Neuronal stem cell (in vitro differentiated cells): ENCODE measurements around the gene MRM2.

ENCODE experiments used
- DNase-seq: peaks from one replicate; pipeline ENCODE4 v3.0.0-alpha.2; 2013; ENCODE audit warnings: low spot score
- H2AFZ ChIP-seq: one replicate; pipeline ENCODE4 v1.6.1; 2013; ENCODE audit warnings: mild to moderate bottlenecking, low read length, inconsistent platforms
- H2AK5ac ChIP-seq: 2 replicates; pipeline ENCODE4 v1.6.1; 2013; ENCODE audit warnings: low read depth, mild to moderate bottlenecking, inconsistent platforms, low read length, moderate library complexity, mixed read lengths
- H2BK120ac ChIP-seq: 2 replicates; pipeline ENCODE4 v1.6.1; 2013; ENCODE audit warnings: low read depth, mild to moderate bottlenecking, inconsistent platforms, low read length, moderate library complexity, mixed read lengths
- H2BK12ac ChIP-seq: one replicate; pipeline ENCODE4 v1.6.1; 2013; ENCODE audit warnings: low read length, inconsistent platforms
- H2BK15ac ChIP-seq: 2 replicates; pipeline ENCODE4 v1.6.1; 2013; ENCODE audit warnings: mild to moderate bottlenecking, low read length, inconsistent platforms, mixed read lengths
- H2BK5ac ChIP-seq: one replicate; pipeline ENCODE4 v1.6.1; 2013; ENCODE audit warnings: inconsistent platforms, mild to moderate bottlenecking, low read length, moderate library complexity
- H3K14ac ChIP-seq: one replicate; pipeline ENCODE4 v1.6.1; 2013; ENCODE audit warnings: low read length, inconsistent platforms
- H3K18ac ChIP-seq: 2 replicates; pipeline ENCODE4 v1.6.1; 2013; ENCODE audit warnings: low read length, inconsistent platforms
- H3K23ac ChIP-seq: 2 replicates; pipeline ENCODE4 v1.6.1; 2013; ENCODE audit warnings: low read depth, mild to moderate bottlenecking, mixed read lengths, low read length, inconsistent platforms; ENCODE audit not compliant: poor library complexity
- H3K27ac ChIP-seq: replicated peaks from 3 replicates; pipeline ENCODE4 v1.5.1; 2013; ENCODE audit warnings: low read length, inconsistent platforms
- H3K27me3 ChIP-seq, 3 experiments: 2 replicates each; pipeline ENCODE4 v1.6.1; 2013; ENCODE audit warnings: low read length in 3 of 3, mild to moderate bottlenecking in 2 of 3, inconsistent platforms in 1 of 3, low read depth in 1 of 3, mixed read lengths in 1 of 3, moderate library complexity in 1 of 3; ENCODE audit not compliant: control insufficient read depth in 3 of 3, insufficient read depth in 3 of 3
- H3K36me3 ChIP-seq, 2 donors: replicated peaks in 1 of 2; 2 replicates each; pipeline ENCODE4 v1.6.1; 2013; ENCODE audit warnings: low read length in 2 of 2; ENCODE audit not compliant: control insufficient read depth in 2 of 2, insufficient read depth in 2 of 2
- H3K4ac ChIP-seq: 2 replicates; pipeline ENCODE4 v1.6.1; 2013; ENCODE audit warnings: inconsistent platforms, mild to moderate bottlenecking, low read length, moderate library complexity
- H3K4me1 ChIP-seq, 2 donors: 1 replicate in 1 of 2; 2 replicates in 1 of 2; pipeline ENCODE4 v1.6.1; 2013; ENCODE audit warnings: low read length in 2 of 2, low read depth in 1 of 2; ENCODE audit not compliant: control insufficient read depth in 2 of 2, insufficient read depth in 1 of 2
- H3K4me2 ChIP-seq: one replicate; pipeline ENCODE4 v1.6.1; 2013; ENCODE audit warnings: mild to moderate bottlenecking, low read length, inconsistent platforms; ENCODE audit not compliant: insufficient read depth, poor library complexity, severe bottlenecking
- H3K4me3 ChIP-seq, 2 donors: 2 replicates each; pipeline ENCODE4 v1.5.1; 2013; ENCODE audit warnings: low read length in 2 of 2, mild to moderate bottlenecking in 2 of 2, inconsistent platforms in 1 of 2, moderate library complexity in 1 of 2
- H3K79me1 ChIP-seq: one replicate; pipeline ENCODE4 v1.6.1; 2013; ENCODE audit warnings: low read depth, mild to moderate bottlenecking, inconsistent platforms, low read length, moderate library complexity
- H3K9ac ChIP-seq: one replicate; pipeline ENCODE4 v1.6.1; 2013; ENCODE audit warnings: mild to moderate bottlenecking, low read depth, low read length, inconsistent platforms; ENCODE audit not compliant: poor library complexity
- H3K9me3 ChIP-seq, 2 donors: replicated peaks in 1 of 2; 2 replicates each; pipeline versions ENCODE3 to v1.6.1; 2013; ENCODE audit warnings: low read length in 2 of 2, mild to moderate bottlenecking in 2 of 2, inconsistent platforms in 1 of 2, low read depth in 1 of 2, mixed read lengths in 1 of 2, moderate library complexity in 1 of 2; ENCODE audit not compliant: control insufficient read depth in 2 of 2, insufficient read depth in 1 of 2
- H4K8ac ChIP-seq: one replicate; pipeline ENCODE4 v1.6.1; 2013; ENCODE audit warnings: low read depth, mild to moderate bottlenecking, inconsistent platforms, low read length, moderate library complexity
- H4K91ac ChIP-seq: one replicate; pipeline ENCODE4 v1.6.1; 2013; ENCODE audit warnings: low read length, low read depth, mild to moderate bottlenecking, inconsistent platforms; ENCODE audit not compliant: poor library complexity
- WGBS, 2 donors: extraction: QIAGEN DNeasy Blood & Tissue Kit; methylation state at CpG; one replicate each; pipeline ENCODE4 v1.1.7; 2013; ENCODE audit warnings: missing lambda C conversion rate in 2 of 2, mixed read lengths in 1 of 2; ENCODE audit not compliant: insufficient read length in 2 of 2, insufficient replicate concordance in 1 of 2; ENCODE audit errors: extremely low coverage in 2 of 2; 5-methylcytosine and 5-hydroxymethylcytosine counted together

Gene MRM2

GRCh38 chr7:2281541-2281940 is 39.5 kb upstream of the MRM2 start:
- WGBS, 2 donors: no CpG with 5 or more reads among the region's 9 CpGs
- H3K14ac ChIP-seq: no peak overlapping the region
- no peak overlapping the region for H4K8ac ChIP-seq
- H3K4ac ChIP-seq: peak overlapping the region; percentile 6
- H4K91ac ChIP-seq: no peak overlapping the region
- no peak overlapping the region for H2BK5ac ChIP-seq
- H3K27me3 ChIP-seq: no peaks in the 10 kb centered on the region
- no peak overlapping the region for H2BK120ac ChIP-seq
- no peak overlapping the region for H3K27ac ChIP-seq
- H3K9me3 ChIP-seq: peaks cover 0 to 1% of the 10 kb centered on the region in 2 donors
- no peak overlapping the region for H2AFZ ChIP-seq
- no peak overlapping the region for H2BK15ac ChIP-seq
- H3K4me3 ChIP-seq: no peak overlapping the region
- peaks cover 9 to 10% of the 10 kb centered on the region in 2 donors for H3K4me1 ChIP-seq
- DNase-seq: no peak
- no peak overlapping the region for H3K23ac ChIP-seq
- peaks cover 6% of the 10 kb centered on the region for H3K79me1 ChIP-seq
- no peak overlapping the region for H2BK12ac ChIP-seq
- peak overlapping the region; percentile 31 for H3K18ac ChIP-seq
- no peak overlapping the region for H3K9ac ChIP-seq
- H3K4me2 ChIP-seq: no peak overlapping the region
- peak overlapping the region; percentile 82 for H2AK5ac ChIP-seq
- H3K36me3 ChIP-seq: peaks cover 2 to 13% of the 10 kb centered on the region in 2 donors

GRCh38 chr7:2280424-2280823 is 38.4 kb upstream of the MRM2 start:
- Histone ChIP-seq H2BK120ac (no peak overlapping the region), H3K27me3 (no peaks in the 10 kb centered on the region), H3K9me3 (peaks cover 0 to 1% of the 10 kb centered on the region in 2 donors), H3K4me1 (peaks cover 9 to 10% of the 10 kb centered on the region in 2 donors), H3K36me3 (peaks cover 2 to 20% of the 10 kb centered on the region in 2 donors), H2BK15ac (no peak overlapping the region), H4K8ac (no peak overlapping the region), H2AFZ (no peak overlapping the region), H3K14ac (no peak overlapping the region), H3K4ac (no peak overlapping the region), H3K4me2 (no peak overlapping the region), H3K27ac (no peak overlapping the region), H3K18ac (no peak overlapping the region), H2AK5ac (no peak overlapping the region), H3K9ac (no peak overlapping the region), H2BK5ac (no peak overlapping the region), H2BK12ac (no peak overlapping the region), H4K91ac (no peak overlapping the region), H3K79me1 (peaks cover 6% of the 10 kb centered on the region), H3K23ac (no peak overlapping the region), H3K4me3 (no peak overlapping the region)
- WGBS, 2 donors: no CpG with 5 or more reads among the region's 2 CpGs
- DNase-seq: no peak

GRCh38 chr7:2279896-2280295 is 37.9 kb upstream of the MRM2 start:
- WGBS, 2 donors: no CpG with 5 or more reads among the region's 4 CpGs
- no peak overlapping the region for H3K4me2 ChIP-seq

GRCh38 chr7:2278026-2278425 is 36.0 kb upstream of the MRM2 start:
- no peak overlapping the region for H4K8ac ChIP-seq
- no peak overlapping the region for H3K4ac ChIP-seq
- H3K14ac ChIP-seq: no peak overlapping the region
- peaks cover 9 to 10% of the 10 kb centered on the region in 2 donors for H3K4me1 ChIP-seq
- no peak overlapping the region for H4K91ac ChIP-seq
- no peak overlapping the region for H2AFZ ChIP-seq
- no peak overlapping the region for H2BK15ac ChIP-seq
- H3K9ac ChIP-seq: no peak overlapping the region
- H3K4me3 ChIP-seq: no peak overlapping the region
- H3K27ac ChIP-seq: no peak overlapping the region
- WGBS, 2 donors: no CpG with 5 or more reads among the region's 11 CpGs
- H3K18ac ChIP-seq: no peak overlapping the region
- DNase-seq: no peak
- H2BK12ac ChIP-seq: no peak overlapping the region
- H3K36me3 ChIP-seq: peaks cover 12 to 37% of the 10 kb centered on the region in 2 donors
- peak overlapping the region; percentile 11 for H2BK5ac ChIP-seq
- no peaks in the 10 kb centered on the region for H3K27me3 ChIP-seq
- no peak overlapping the region for H2BK120ac ChIP-seq
- H3K23ac ChIP-seq: peak overlapping the region; percentile 73
- peaks cover 0 to 1% of the 10 kb centered on the region in 2 donors for H3K9me3 ChIP-seq
- H3K79me1 ChIP-seq: peaks cover 10% of the 10 kb centered on the region
- H3K4me2 ChIP-seq: no peak overlapping the region
- no peak overlapping the region for H2AK5ac ChIP-seq

More at GRCh38 chr7:2279896-2280295, 37.9 kb upstream of the MRM2 start:
- H4K8ac ChIP-seq: no peak overlapping the region
- no peak overlapping the region for H3K9ac ChIP-seq
- H2BK5ac ChIP-seq: no peak overlapping the region
- no peak overlapping the region for H3K27ac ChIP-seq
- H2AFZ ChIP-seq: no peak overlapping the region
- no peak for DNase-seq
- no peak overlapping the region for H2BK12ac ChIP-seq
- H3K27me3 ChIP-seq: no peaks in the 10 kb centered on the region
- no peak overlapping the region for H3K18ac ChIP-seq
- no peak overlapping the region for H2BK15ac ChIP-seq
- H3K4me1 ChIP-seq: peaks cover 9 to 10% of the 10 kb centered on the region in 2 donors
- no peak overlapping the region for H2AK5ac ChIP-seq
- H2BK120ac ChIP-seq: no peak overlapping the region
- H4K91ac ChIP-seq: no peak overlapping the region
- no peak overlapping the region for H3K23ac ChIP-seq
- H3K36me3 ChIP-seq: peaks cover 5 to 24% of the 10 kb centered on the region in 2 donors
- H3K9me3 ChIP-seq: peaks cover 0 to 1% of the 10 kb centered on the region in 2 donors
- H3K79me1 ChIP-seq: peaks cover 7% of the 10 kb centered on the region
- no peak overlapping the region for H3K4me3 ChIP-seq
- no peak overlapping the region for H3K14ac ChIP-seq
- no peak overlapping the region for H3K4ac ChIP-seq
